GM23338 (cell line): ENCODE measurements around the gene RPS19. TPM values are rescaled to one million over a fixed set of nuclear protein-coding genes. Genes with fewer than 3 reads are reported as not detected.

Source experiments
- ATAC-seq: fragments of 200-7000 bp; cut with Tn5 transposase; 3 replicates; pipeline ENCODE4 v1.9.1; 2020
- DNase-seq: peaks from one replicate; pipeline ENCODE4 v3.0.0-alpha.2; 2015; ENCODE audit warnings: low spot score
- H2AFZ ChIP-seq: fragments of 200-600 bp; sonication (generic); 2 replicates; pipeline ENCODE4 v1.8.0; 2016; ENCODE audit warnings: antibody characterized with exemption, mild to moderate bottlenecking, moderate library complexity
- H3F3A ChIP-seq: fragments of 200-600 bp; sonication (generic); replicated peaks from 2 replicates; pipeline ENCODE4 v1.8.0; 2017; ENCODE audit warnings: antibody characterized with exemption, mixed run types, low read depth
- H3K27ac ChIP-seq: fragments of 200-600 bp; sonication (generic); 2 replicates; pipeline ENCODE4 v1.6.1; 2016; ENCODE audit warnings: low read depth
- H3K27me3 ChIP-seq: fragments of 200-600 bp; sonication (generic); 2 replicates; pipeline ENCODE4 v1.8.0; 2016; ENCODE audit warnings: mild to moderate bottlenecking, mixed run types, moderate library complexity; ENCODE audit not compliant: insufficient read depth
- H3K36me3 ChIP-seq: fragments of 200-600 bp; sonication (generic); 2 replicates; pipeline ENCODE4 v1.8.0; 2016; ENCODE audit warnings: mild to moderate bottlenecking; ENCODE audit not compliant: insufficient read depth
- H3K4me1 ChIP-seq: fragments of 200-600 bp; sonication (generic); 2 replicates; pipeline ENCODE4 v1.8.0; 2016; ENCODE audit warnings: mild to moderate bottlenecking, moderate library complexity; ENCODE audit not compliant: insufficient read depth
- H3K4me2 ChIP-seq: fragments of 200-600 bp; sonication (generic); 2 replicates; pipeline ENCODE4 v1.7.1; 2017; ENCODE audit warnings: mixed run types
- H3K4me3 ChIP-seq: fragments of 200-600 bp; sonication (generic); 2 replicates; pipeline ENCODE4 v1.6.1; 2016; ENCODE audit warnings: mixed run types
- H3K79me2 ChIP-seq: fragments of 200-600 bp; sonication (generic); replicated peaks from 2 replicates; pipeline ENCODE4 v1.8.0; 2017; ENCODE audit warnings: mild to moderate bottlenecking; ENCODE audit not compliant: insufficient read depth
- H3K9me2 ChIP-seq: fragments of 200-600 bp; sonication (generic); 2 replicates; pipeline ENCODE4 v1.8.0; 2017; ENCODE audit not compliant: insufficient read depth
- H4K20me1 ChIP-seq: fragments of 200-600 bp; sonication (generic); replicated peaks from 2 replicates; pipeline ENCODE4 v1.8.0; 2017; ENCODE audit warnings: mild to moderate bottlenecking; ENCODE audit not compliant: insufficient read depth
- H3K27ac Mint-ChIP-seq: 2 replicates; pipeline ENCODE4 v1.8.0; 2020; ENCODE audit warnings: inconsistent platforms, mild to moderate bottlenecking, moderate library complexity, mixed read lengths
- H3K27me3 Mint-ChIP-seq: 3 replicates; pipeline ENCODE4 v1.8.0; 2022; ENCODE audit warnings: low read depth, mild to moderate bottlenecking, moderate library complexity, mixed read lengths, inconsistent platforms; ENCODE audit not compliant: insufficient read depth, poor library complexity
- H3K36me3 Mint-ChIP-seq: 3 replicates; pipeline ENCODE4 v1.8.0; 2021; ENCODE audit warnings: low read depth, mild to moderate bottlenecking, inconsistent platforms, moderate library complexity, mixed read lengths
- H3K4me1 Mint-ChIP-seq: 3 replicates; pipeline ENCODE4 v1.8.0; 2020; ENCODE audit warnings: mild to moderate bottlenecking, inconsistent platforms, mixed read lengths
- H3K4me3 Mint-ChIP-seq: 3 replicates; pipeline ENCODE4 v1.8.0; 2021; ENCODE audit warnings: moderate library complexity, mild to moderate bottlenecking, inconsistent platforms, mixed read lengths
- H3K9me3 Mint-ChIP-seq: 3 replicates; pipeline ENCODE4 v1.8.0; 2020; ENCODE audit warnings: moderate library complexity, mild to moderate bottlenecking, inconsistent platforms, mixed read lengths
- CREB1 ChIP-seq: fragments of 250-450 bp; sonication (Bioruptor Pico); IDR thresholded peaks from 2 replicates; pipeline ENCODE4 v1.5.0; 2020; ENCODE audit warnings: low read depth, mild to moderate bottlenecking, moderate library complexity
- EZH2 ChIP-seq: fragments of 200-600 bp; sonication (generic); IDR thresholded peaks from one replicate; pipeline ENCODE4 v1.8.0; 2017; ENCODE audit warnings: antibody characterized with exemption, mild to moderate bottlenecking, low read depth; ENCODE audit not compliant: unreplicated experiment
- EZH2phosphoT487 ChIP-seq: fragments of 200-600 bp; sonication (generic); IDR thresholded peaks from one replicate; pipeline ENCODE4 v1.8.1; 2018; ENCODE audit warnings: antibody characterized with exemption; ENCODE audit not compliant: unreplicated experiment
- JUNB ChIP-seq: IDR thresholded peaks from one replicate; pipeline ENCODE4 v1.6.1; 2016; ENCODE audit warnings: antibody characterized with exemption; ENCODE audit not compliant: unreplicated experiment
- NANOG ChIP-seq: IDR thresholded peaks from 2 replicates; pipeline ENCODE4 v1.6.1; 2016; ENCODE audit warnings: antibody characterized with exemption, borderline replicate concordance
- POLR2AphosphoS5 ChIP-seq: IDR thresholded peaks from 2 replicates; pipeline ENCODE4 v1.6.1; 2016; ENCODE audit warnings: antibody characterized with exemption, low read depth
- STAT1 ChIP-seq: IDR thresholded peaks from one replicate; pipeline ENCODE4 v1.6.1; 2016; ENCODE audit warnings: antibody characterized with exemption; ENCODE audit not compliant: unreplicated experiment
- ZNF114 ChIP-seq: fragments of 250-450 bp; sonication (Bioruptor Pico); IDR thresholded peaks from 2 replicates; pipeline ENCODE4 v1.5.0; 2020; ENCODE audit warnings: mild to moderate bottlenecking, moderate library complexity
- ZNF331 ChIP-seq: fragments of 250-450 bp; sonication (Bioruptor Pico); IDR thresholded peaks from 2 replicates; pipeline ENCODE4 v1.5.0; 2020; ENCODE audit warnings: low read depth, mild to moderate bottlenecking, moderate library complexity
- polyA plus RNA-seq: library from polyadenylated mRNA; unstranded; fragments of >200 nt; fragmentation: Nextera tagmentation; extraction: Ambion mirVana; gene quantifications from 2 replicates; pipeline ENCODE4 v1.2.1, GENCODE V29; 2016
- total RNA-seq: library from RNA; depleted of rRNA; stranded (reverse); fragments of >200 nt; shearing (Covaris generic); gene quantifications from 2 replicates; pipeline ENCODE4 v1.2.3, GENCODE V29; 2014
- TF ChIP-seq, protein P1 (sequence below): fragments of 250-450 bp; sonication (Bioruptor Pico); IDR thresholded peaks from 2 replicates; pipeline ENCODE4 v1.5.0; 2020; ENCODE audit warnings: mild to moderate bottlenecking, moderate library complexity
- TF ChIP-seq, protein P2 (sequence below), 2 experiments: fragments of 200-600 bp in 1 of 2; sonication (generic) in 1 of 2; conservative IDR thresholded peaks; 2 replicates each; pipeline versions ENCODE4 v1.5.1 to v1.6.1; 2016 to 2017; ENCODE audit warnings: antibody characterized with exemption in 2 of 2, low read depth in 2 of 2, mild to moderate bottlenecking in 2 of 2, moderate library complexity in 1 of 2
- TF ChIP-seq, protein P3 (sequence below): IDR thresholded peaks from 2 replicates; pipeline ENCODE4 v1.6.1; 2016; ENCODE audit warnings: antibody characterized with exemption
- TF ChIP-seq, protein P4 (sequence below): IDR thresholded peaks from one replicate; pipeline ENCODE4 v1.6.1; 2018; ENCODE audit warnings: antibody characterized with exemption; ENCODE audit not compliant: unreplicated experiment

The RPS19 gene
- total and polyA plus RNA-seq, 2 experiments from 2014 or later, result 1,798 to 4,073 TPM

DNA sequence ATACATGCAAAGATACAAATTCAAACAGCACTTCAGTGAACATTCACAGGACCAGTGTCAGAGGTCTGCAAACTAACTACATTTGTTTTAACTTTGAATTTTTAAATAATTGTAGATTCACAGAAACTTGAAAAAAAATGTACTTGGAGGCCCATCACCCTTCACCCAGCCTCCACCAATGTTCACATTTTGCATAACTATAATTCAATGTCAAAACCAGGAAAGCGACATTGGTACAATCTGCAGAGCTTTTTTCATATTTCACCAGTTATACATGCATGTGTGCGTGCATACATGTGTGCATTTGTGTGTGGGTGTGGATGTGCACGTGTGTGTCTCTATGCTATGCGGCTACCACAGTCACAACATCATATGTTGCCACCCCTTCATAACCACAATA lies 44.8 kb upstream of the RPS19 start:
- Histone ChIP-seq H3K79me2 (no peaks in the 10 kb centered on the region), H3F3A (no peaks in the 10 kb centered on the region), H3K4me2 (no peak overlapping the region), H3K4me3 (no peak overlapping the region), H2AFZ (no peak overlapping the region), H3K27me3 (no peaks in the 10 kb centered on the region), H4K20me1 (no peaks in the 10 kb centered on the region), H3K27ac (no peak overlapping the region), H3K4me1 (no peaks in the 10 kb centered on the region), H3K9me2 (no peaks in the 10 kb centered on the region), H3K36me3 (no peaks in the 10 kb centered on the region)
- no peaks in the 10 kb centered on the region for H3K4me1 Mint-ChIP-seq
- DNase-seq, result no peak
- ATAC-seq, result no peak
- H3K27me3 Mint-ChIP-seq, result peaks cover 8% of the 10 kb centered on the region
- H3K9me3 Mint-ChIP-seq, result no peaks in the 10 kb centered on the region
- H3K4me3 Mint-ChIP-seq, result no peak overlapping the region
- TF ChIP-seq, protein P1, sequence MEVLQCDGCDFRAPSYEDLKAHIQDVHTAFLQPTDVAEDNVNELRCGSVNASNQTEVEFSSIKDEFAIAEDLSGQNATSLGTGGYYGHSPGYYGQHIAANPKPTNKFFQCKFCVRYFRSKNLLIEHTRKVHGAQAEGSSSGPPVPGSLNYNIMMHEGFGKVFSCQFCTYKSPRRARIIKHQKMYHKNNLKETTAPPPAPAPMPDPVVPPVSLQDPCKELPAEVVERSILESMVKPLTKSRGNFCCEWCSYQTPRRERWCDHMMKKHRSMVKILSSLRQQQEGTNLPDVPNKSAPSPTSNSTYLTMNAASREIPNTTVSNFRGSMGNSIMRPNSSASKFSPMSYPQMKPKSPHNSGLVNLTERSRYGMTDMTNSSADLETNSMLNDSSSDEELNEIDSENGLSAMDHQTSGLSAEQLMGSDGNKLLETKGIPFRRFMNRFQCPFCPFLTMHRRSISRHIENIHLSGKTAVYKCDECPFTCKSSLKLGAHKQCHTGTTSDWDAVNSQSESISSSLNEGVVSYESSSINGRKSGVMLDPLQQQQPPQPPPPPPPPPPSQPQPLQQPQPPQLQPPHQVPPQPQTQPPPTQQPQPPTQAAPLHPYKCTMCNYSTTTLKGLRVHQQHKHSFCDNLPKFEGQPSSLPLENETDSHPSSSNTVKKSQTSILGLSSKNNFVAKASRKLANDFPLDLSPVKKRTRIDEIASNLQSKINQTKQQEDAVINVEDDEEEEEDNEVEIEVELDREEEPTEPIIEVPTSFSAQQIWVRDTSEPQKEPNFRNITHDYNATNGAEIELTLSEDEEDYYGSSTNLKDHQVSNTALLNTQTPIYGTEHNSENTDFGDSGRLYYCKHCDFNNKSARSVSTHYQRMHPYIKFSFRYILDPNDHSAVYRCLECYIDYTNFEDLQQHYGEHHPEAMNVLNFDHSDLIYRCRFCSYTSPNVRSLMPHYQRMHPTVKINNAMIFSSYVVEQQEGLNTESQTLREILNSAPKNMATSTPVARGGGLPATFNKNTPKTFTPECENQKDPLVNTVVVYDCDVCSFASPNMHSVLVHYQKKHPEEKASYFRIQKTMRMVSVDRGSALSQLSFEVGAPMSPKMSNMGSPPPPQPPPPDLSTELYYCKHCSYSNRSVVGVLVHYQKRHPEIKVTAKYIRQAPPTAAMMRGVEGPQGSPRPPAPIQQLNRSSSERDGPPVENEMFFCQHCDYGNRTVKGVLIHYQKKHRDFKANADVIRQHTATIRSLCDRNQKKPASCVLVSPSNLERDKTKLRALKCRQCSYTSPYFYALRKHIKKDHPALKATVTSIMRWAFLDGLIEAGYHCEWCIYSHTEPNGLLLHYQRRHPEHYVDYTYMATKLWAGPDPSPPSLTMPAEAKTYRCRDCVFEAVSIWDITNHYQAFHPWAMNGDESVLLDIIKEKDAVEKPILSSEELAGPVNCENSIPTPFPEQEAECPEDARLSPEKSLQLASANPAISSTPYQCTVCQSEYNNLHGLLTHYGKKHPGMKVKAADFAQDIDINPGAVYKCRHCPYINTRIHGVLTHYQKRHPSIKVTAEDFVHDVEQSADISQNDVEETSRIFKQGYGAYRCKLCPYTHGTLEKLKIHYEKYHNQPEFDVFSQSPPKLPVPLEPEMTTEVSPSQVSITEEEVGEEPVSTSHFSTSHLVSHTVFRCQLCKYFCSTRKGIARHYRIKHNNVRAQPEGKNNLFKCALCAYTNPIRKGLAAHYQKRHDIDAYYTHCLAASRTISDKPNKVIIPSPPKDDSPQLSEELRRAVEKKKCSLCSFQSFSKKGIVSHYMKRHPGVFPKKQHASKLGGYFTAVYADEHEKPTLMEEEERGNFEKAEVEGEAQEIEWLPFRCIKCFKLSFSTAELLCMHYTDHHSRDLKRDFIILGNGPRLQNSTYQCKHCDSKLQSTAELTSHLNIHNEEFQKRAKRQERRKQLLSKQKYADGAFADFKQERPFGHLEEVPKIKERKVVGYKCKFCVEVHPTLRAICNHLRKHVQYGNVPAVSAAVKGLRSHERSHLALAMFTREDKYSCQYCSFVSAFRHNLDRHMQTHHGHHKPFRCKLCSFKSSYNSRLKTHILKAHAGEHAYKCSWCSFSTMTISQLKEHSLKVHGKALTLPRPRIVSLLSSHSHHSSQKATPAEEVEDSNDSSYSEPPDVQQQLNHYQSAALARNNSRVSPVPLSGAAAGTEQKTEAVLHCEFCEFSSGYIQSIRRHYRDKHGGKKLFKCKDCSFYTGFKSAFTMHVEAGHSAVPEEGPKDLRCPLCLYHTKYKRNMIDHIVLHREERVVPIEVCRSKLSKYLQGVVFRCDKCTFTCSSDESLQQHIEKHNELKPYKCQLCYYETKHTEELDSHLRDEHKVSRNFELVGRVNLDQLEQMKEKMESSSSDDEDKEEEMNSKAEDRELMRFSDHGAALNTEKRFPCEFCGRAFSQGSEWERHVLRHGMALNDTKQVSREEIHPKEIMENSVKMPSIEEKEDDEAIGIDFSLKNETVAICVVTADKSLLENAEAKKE (CRISPR knock-in tag), result no peak
- TF ChIP-seq ZNF331 (CRISPR knock-in tag) (no peak), NANOG (no peak), EZH2 (no peak), ZNF114 (CRISPR knock-in tag) (no peak), POLR2AphosphoS5 (no peak), CREB1 (CRISPR knock-in tag) (no peak), JUNB (no peak), STAT1 (no peak), EZH2phosphoT487 (no peak)
- TF ChIP-seq, protein P2, sequence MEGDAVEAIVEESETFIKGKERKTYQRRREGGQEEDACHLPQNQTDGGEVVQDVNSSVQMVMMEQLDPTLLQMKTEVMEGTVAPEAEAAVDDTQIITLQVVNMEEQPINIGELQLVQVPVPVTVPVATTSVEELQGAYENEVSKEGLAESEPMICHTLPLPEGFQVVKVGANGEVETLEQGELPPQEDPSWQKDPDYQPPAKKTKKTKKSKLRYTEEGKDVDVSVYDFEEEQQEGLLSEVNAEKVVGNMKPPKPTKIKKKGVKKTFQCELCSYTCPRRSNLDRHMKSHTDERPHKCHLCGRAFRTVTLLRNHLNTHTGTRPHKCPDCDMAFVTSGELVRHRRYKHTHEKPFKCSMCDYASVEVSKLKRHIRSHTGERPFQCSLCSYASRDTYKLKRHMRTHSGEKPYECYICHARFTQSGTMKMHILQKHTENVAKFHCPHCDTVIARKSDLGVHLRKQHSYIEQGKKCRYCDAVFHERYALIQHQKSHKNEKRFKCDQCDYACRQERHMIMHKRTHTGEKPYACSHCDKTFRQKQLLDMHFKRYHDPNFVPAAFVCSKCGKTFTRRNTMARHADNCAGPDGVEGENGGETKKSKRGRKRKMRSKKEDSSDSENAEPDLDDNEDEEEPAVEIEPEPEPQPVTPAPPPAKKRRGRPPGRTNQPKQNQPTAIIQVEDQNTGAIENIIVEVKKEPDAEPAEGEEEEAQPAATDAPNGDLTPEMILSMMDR (conservative IDR thresholded peaks at IDR 0.05; ENCODE audit: low read depth in 2 of 2), result no peak
- TF ChIP-seq, protein P3, sequence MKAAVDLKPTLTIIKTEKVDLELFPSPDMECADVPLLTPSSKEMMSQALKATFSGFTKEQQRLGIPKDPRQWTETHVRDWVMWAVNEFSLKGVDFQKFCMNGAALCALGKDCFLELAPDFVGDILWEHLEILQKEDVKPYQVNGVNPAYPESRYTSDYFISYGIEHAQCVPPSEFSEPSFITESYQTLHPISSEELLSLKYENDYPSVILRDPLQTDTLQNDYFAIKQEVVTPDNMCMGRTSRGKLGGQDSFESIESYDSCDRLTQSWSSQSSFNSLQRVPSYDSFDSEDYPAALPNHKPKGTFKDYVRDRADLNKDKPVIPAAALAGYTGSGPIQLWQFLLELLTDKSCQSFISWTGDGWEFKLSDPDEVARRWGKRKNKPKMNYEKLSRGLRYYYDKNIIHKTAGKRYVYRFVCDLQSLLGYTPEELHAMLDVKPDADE, result no peak
- TF ChIP-seq, protein P4, sequence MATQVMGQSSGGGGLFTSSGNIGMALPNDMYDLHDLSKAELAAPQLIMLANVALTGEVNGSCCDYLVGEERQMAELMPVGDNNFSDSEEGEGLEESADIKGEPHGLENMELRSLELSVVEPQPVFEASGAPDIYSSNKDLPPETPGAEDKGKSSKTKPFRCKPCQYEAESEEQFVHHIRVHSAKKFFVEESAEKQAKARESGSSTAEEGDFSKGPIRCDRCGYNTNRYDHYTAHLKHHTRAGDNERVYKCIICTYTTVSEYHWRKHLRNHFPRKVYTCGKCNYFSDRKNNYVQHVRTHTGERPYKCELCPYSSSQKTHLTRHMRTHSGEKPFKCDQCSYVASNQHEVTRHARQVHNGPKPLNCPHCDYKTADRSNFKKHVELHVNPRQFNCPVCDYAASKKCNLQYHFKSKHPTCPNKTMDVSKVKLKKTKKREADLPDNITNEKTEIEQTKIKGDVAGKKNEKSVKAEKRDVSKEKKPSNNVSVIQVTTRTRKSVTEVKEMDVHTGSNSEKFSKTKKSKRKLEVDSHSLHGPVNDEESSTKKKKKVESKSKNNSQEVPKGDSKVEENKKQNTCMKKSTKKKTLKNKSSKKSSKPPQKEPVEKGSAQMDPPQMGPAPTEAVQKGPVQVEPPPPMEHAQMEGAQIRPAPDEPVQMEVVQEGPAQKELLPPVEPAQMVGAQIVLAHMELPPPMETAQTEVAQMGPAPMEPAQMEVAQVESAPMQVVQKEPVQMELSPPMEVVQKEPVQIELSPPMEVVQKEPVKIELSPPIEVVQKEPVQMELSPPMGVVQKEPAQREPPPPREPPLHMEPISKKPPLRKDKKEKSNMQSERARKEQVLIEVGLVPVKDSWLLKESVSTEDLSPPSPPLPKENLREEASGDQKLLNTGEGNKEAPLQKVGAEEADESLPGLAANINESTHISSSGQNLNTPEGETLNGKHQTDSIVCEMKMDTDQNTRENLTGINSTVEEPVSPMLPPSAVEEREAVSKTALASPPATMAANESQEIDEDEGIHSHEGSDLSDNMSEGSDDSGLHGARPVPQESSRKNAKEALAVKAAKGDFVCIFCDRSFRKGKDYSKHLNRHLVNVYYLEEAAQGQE, result no peak
- H3K36me3 Mint-ChIP-seq, result no peaks in the 10 kb centered on the region
- H3K27ac Mint-ChIP-seq, result no peak overlapping the region
